Neural crest cell (in vitro differentiated cells): ENCODE measurements around the gene ZNF217. TPM values are rescaled to one million over a fixed set of nuclear protein-coding genes. Genes with fewer than 3 reads are reported as not detected.
"Not testable (repeated sequence)": the region's sequence is repeated elsewhere in the genome, so short reads cannot be mapped to it uniquely, and the experiment has no call there.

Experiments used
- DNase-seq: peaks from one replicate; pipeline ENCODE4 v3.0.0; 2021; ENCODE audit warnings: low read depth, mixed read lengths, low spot score
- H3K27ac Mint-ChIP-seq: one replicate; pipeline ENCODE4 v1.8.0; 2021; ENCODE audit warnings: mild to moderate bottlenecking, mixed read lengths; ENCODE audit not compliant: unreplicated experiment
- H3K27me3 Mint-ChIP-seq: 2 replicates; pipeline ENCODE4 v1.8.0; 2021; ENCODE audit warnings: low read depth, mild to moderate bottlenecking, mixed read lengths
- H3K36me3 Mint-ChIP-seq: 2 replicates; pipeline ENCODE4 v1.8.0; 2021; ENCODE audit warnings: low read depth, mild to moderate bottlenecking, mixed read lengths
- H3K4me1 Mint-ChIP-seq: 2 replicates; pipeline ENCODE4 v1.8.0; 2021; ENCODE audit warnings: mixed read lengths
- H3K4me3 Mint-ChIP-seq: one replicate; pipeline ENCODE4 v1.8.0; 2021; ENCODE audit warnings: mild to moderate bottlenecking, mixed read lengths
- H3K9me3 Mint-ChIP-seq: 2 replicates; pipeline ENCODE4 v1.8.0; 2021; ENCODE audit warnings: mixed read lengths
- total RNA-seq: library from RNA; stranded (reverse); gene quantifications from 2 replicates; pipeline ENCODE4 v1.2.1, GENCODE V29; 2021
- TF ChIP-seq, protein P1 (sequence below): fragments of 200-600 bp; sonication (generic); conservative IDR thresholded peaks from 2 replicates; pipeline ENCODE4 v1.5.0; 2021; ENCODE audit warnings: antibody characterized with exemption, mild to moderate bottlenecking

Gene ZNF217
- total RNA-seq, 1 donor from 2014 or later = 35.5 TPM

DNA sequence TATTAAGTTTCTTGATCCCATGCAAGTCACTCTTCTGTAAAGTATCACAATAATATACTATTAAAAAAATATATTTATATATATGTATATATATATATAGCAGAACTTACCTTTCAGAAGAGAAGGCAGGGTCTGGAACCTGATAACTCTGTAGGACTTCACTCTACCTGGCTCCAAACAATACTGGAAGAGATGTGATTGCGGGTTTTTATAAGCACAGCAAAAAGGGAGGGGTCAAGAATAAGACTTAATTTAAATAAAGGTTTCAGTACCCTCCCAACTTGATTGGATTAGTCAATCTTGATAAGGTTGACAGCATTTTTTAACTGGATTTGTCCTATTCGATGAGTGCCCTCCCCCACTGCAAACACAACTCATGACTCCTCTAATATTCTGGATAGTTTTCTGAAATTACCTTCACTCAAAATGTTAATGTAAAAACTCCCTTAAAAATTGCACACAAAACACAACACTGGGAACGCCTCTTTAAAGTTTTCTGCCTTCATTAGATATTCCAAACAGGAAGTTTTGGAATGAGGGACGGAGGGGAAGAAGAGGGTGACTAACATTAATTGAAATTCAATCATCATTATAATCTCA is 4.0 kb upstream of the ZNF217 start:
- no peaks in the 10 kb centered on the region for H3K27me3 Mint-ChIP-seq
- TF ChIP-seq, protein P1, sequence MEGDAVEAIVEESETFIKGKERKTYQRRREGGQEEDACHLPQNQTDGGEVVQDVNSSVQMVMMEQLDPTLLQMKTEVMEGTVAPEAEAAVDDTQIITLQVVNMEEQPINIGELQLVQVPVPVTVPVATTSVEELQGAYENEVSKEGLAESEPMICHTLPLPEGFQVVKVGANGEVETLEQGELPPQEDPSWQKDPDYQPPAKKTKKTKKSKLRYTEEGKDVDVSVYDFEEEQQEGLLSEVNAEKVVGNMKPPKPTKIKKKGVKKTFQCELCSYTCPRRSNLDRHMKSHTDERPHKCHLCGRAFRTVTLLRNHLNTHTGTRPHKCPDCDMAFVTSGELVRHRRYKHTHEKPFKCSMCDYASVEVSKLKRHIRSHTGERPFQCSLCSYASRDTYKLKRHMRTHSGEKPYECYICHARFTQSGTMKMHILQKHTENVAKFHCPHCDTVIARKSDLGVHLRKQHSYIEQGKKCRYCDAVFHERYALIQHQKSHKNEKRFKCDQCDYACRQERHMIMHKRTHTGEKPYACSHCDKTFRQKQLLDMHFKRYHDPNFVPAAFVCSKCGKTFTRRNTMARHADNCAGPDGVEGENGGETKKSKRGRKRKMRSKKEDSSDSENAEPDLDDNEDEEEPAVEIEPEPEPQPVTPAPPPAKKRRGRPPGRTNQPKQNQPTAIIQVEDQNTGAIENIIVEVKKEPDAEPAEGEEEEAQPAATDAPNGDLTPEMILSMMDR = no peak
- H3K27ac Mint-ChIP-seq = no peak overlapping the region
- no peaks in the 10 kb centered on the region for H3K9me3 Mint-ChIP-seq
- DNase-seq = no peak
- peaks cover 29% of the 10 kb centered on the region for H3K4me1 Mint-ChIP-seq
- peak overlapping the region; percentile 67 for H3K4me3 Mint-ChIP-seq
- H3K36me3 Mint-ChIP-seq = no peaks in the 10 kb centered on the region

GRCh38 chr20:53597030-53597482 is 3.4 kb upstream of the ZNF217 start:
- Mint-ChIP-seq H3K27ac (peak overlapping the region; percentile 65), H3K4me1 (peaks cover 31% of the 10 kb centered on the region), H3K9me3 (no peaks in the 10 kb centered on the region), H3K36me3 (no peaks in the 10 kb centered on the region), H3K27me3 (no peaks in the 10 kb centered on the region), H3K4me3 (peak overlapping the region; percentile 59)
- TF ChIP-seq, protein P1 = no peak
- no peak for DNase-seq

DNA sequence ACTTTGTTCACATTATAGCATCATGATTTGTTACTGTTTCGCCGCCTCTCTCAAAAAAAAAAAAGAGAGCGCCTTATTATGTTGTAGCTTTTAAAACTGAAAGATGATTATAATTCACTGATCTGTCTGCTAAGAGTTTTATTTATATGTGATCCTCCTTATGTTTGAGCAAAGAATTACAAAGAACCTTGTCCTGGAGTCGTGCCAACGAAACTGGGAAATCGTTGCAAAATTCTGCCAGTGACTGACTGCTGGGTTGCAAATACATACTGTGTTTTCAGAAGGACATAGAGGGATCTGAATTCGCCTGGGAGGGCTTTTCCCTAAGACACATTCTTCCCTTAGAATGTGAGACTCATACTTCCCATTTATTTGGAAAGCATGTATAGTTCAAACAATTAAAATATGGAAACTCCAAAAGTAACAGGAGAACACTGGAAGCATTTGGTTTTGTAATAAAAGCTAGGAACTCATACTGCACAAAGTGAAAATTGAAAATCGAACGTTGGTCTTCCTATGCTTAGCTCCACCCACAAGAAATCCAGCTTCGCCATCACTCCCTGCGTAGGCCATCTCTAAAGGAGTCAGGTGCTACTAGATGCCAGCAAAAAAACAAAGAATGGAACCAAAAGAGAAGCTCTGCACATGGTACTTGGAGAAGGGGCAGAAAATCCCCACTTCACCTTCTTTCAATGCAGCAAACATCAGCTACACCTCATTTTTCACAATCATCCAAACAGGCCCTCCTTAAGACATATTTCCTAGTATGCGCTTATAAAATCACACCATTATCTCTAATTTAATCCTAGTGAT is 2.8 kb upstream of the ZNF217 start:
- H3K27me3 Mint-ChIP-seq, DNase-seq, H3K9me3 Mint-ChIP-seq, H3K36me3 Mint-ChIP-seq: not testable (repeated sequence)
- Mint-ChIP-seq H3K4me1 (peaks cover 38% of the 10 kb centered on the region), H3K27ac (peak overlapping the region; percentile 32), H3K4me3 (peak overlapping the region; percentile 76)

GRCh38 chr20:53595742-53596141 is 2.1 kb upstream of the ZNF217 start:
- not testable (repeated sequence) for H3K9me3 Mint-ChIP-seq, H3K27me3 Mint-ChIP-seq, DNase-seq, H3K36me3 Mint-ChIP-seq
- Mint-ChIP-seq H3K4me3 (peak overlapping the region; percentile 76), H3K4me1 (peaks cover 44% of the 10 kb centered on the region), H3K27ac (peak overlapping the region; percentile 95)

DNA sequence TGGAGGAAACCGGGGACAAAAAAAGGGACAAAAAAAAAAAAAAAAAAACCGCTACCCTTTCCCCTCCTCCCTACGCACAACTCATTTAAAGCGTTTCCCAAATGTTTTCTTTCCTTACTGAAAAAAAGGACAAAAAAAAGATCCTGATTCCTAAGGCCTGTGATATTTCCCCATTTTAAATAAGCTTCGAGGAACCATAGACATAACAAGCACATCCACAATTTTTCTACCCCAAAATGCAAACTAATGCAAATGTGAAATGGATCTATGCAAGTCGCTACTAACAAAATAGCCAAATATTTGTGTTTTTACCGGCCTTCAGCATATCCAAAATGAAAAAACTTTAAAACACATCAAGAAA is 1.4 kb upstream of the ZNF217 start:
- TF ChIP-seq, protein P1 = no peak
- peaks cover 51% of the 10 kb centered on the region for H3K4me1 Mint-ChIP-seq
- peak overlapping the region; percentile 95 for H3K4me3 Mint-ChIP-seq
- no peaks in the 10 kb centered on the region for H3K27me3 Mint-ChIP-seq
- peak overlapping the region; percentile 85 for H3K27ac Mint-ChIP-seq
- H3K9me3 Mint-ChIP-seq = no peaks in the 10 kb centered on the region
- no peak for DNase-seq
- no peaks in the 10 kb centered on the region for H3K36me3 Mint-ChIP-seq

GRCh38 chr20:53594068-53595017 is 704 bp upstream of the ZNF217 start:
- DNase-seq = peak; percentile 97
- Mint-ChIP-seq H3K36me3 (no peaks in the 10 kb centered on the region), H3K4me1 (peaks cover 58% of the 10 kb centered on the region), H3K27ac (peak overlapping the region; percentile 85), H3K27me3 (no peaks in the 10 kb centered on the region), H3K4me3 (peak overlapping the region; percentile 95), H3K9me3 (no peaks in the 10 kb centered on the region)
- TF ChIP-seq, protein P1 = peak; percentile 45
